Pancreas (tissue), 10 donors: ENCODE data around the gene GRIA4. TPM values are rescaled to one million over a fixed set of nuclear protein-coding genes. Genes with fewer than 3 reads are reported as not detected.

Source experiments
- ATAC-seq, 4 donors: fragments of 200-7000 bp; cut with Tn5 transposase; one replicate each; pipeline versions ENCODE4 v1.8.0 to v1.9.1; 2020; ENCODE audit warnings: mild to moderate bottlenecking in 4 of 4, moderate library complexity in 4 of 4
- DNase-seq, 6 donors: peaks; one replicate each; pipeline ENCODE4 v3.0.0-alpha.2; 2020
- FAIRE-seq: peaks from 2 replicates; lab custom pipeline; 2012; peaks lifted over from hg19 to GRCh38; lab: Jason Lieb, UNC
- H3K27ac ChIP-seq, 4 donors: fragments of 200-600 bp; sonication (generic); 1 replicate in 3 of 4; 2 replicates in 1 of 4; pipeline versions ENCODE4 v1.5.0 to v1.8.0; 2020
- H3K27me3 ChIP-seq, 4 donors: fragments of 200-600 bp; one replicate each; pipeline ENCODE4 v1.8.0; 2021
- H3K36me3 ChIP-seq, 3 donors: fragments of 200-600 bp; sonication (generic) in 1 of 3; one replicate each; pipeline versions ENCODE4 v1.5.0 to v1.8.0; 2020 to 2021
- H3K4me1 ChIP-seq, 3 donors: fragments of 200-600 bp; one replicate each; pipeline ENCODE4 v1.8.0; 2021
- H3K4me3 ChIP-seq, 4 donors: fragments of 200-600 bp; sonication (generic) in 2 of 4; one replicate each; pipeline versions ENCODE4 v1.5.0 to v1.8.0; 2020 to 2021
- H3K9me3 ChIP-seq, 4 donors: fragments of 200-600 bp; one replicate each; pipeline ENCODE4 v1.8.0; 2021
- CTCF ChIP-seq, 4 donors: fragments of 200-600 bp; sonication (generic) in 3 of 4; IDR thresholded peaks; one replicate each; pipeline versions ENCODE4 v1.5.0 to v1.8.0; 2021; ENCODE audit warnings: antibody characterized with exemption in 4 of 4
- WGBS, 2 donors: extraction: QIAGEN DNeasy Blood & Tissue Kit; methylation state at CpG; one replicate each; pipeline ENCODE4 v1.1.7; 2013; 5-methylcytosine and 5-hydroxymethylcytosine counted together
- intact Hi-C, 3 donors: fragments of 100-400 bp; cut with DNase I; formaldehyde crosslinking; loops; one replicate each; pipeline versions ENCODE4 v1.11.1 to v1.14.2; 2022
- polyA plus RNA-seq, 2 donors: library from polyadenylated mRNA; stranded (reverse); fragments of 200-250 nt; gene quantifications; one replicate each; pipeline ENCODE4 v1.2.3, GENCODE V29; 2013
- total RNA-seq, 6 donors: library from RNA; stranded (reverse); fragmentation: NEBNext Ultra II Directional in 4 of 6; extraction: Animal tissue kit (Norgen Biotek cat#: 25700) in 4 of 6; gene quantifications; one replicate each; pipeline versions ENCODE4 v1.2.1 to v1.2.4, GENCODE V29; 2021 to 2023
- donor health status: healthy with polysubstance abuse.
- donor health status: DM: no; HTN: no; CAD: no; lungs with moderate emphysema.
- donor health status: DM: no; HTN: no; CAD: no.
- donor health status: control.
- donor health status: control.
- donor health status: Bipolar disorder and iron deficiency.
- donor health status: DM: yes; HTN: yes; CAD: no.
- donor health status: DM: no; HTN: no; CAD: no.
- donor health status: DM: no; HTN: no; CAD: no.
- donor health status: DM: yes; HTN: yes; CAD: no.

Gene GRIA4
- total and polyA plus RNA-seq, 8 donors, result 0.22 to 2.4 (median 1.2) TPM

- no peak for DNase-seq
- no peak for ATAC-seq
- H3K4me1 ChIP-seq, result no peaks in the 10 kb centered on the region
- H3K9me3 ChIP-seq, result peaks cover 0 to 3% (median 0%) of the 10 kb centered on the region in 4 donors
- no peak overlapping the region for H3K27ac ChIP-seq
- FAIRE-seq, result no peak
- H3K4me3 ChIP-seq, result no peak overlapping the region
- no peaks in the 10 kb centered on the region for H3K36me3 ChIP-seq
- 65 to 72% methylated on average over 4 of the region's 4 CpGs for WGBS, 2 donors
- no peaks in the 10 kb centered on the region for H3K27me3 ChIP-seq
- intact Hi-C loops, result no loop called here
- TF ChIP-seq CTCF (IDR thresholded peaks at IDR 0.05), result no peak
These were observed 38.9 kb downstream of the GRIA4 start for GRCh38 chr11:105648762-105649161.

GRCh38 chr11:105665281-105665680 is 55.4 kb downstream of the GRIA4 start:
- no peak for TF ChIP-seq CTCF (IDR thresholded peaks at IDR 0.05)
- intact Hi-C loops, result no loop called here
- H3K27ac ChIP-seq, result no peak overlapping the region

GRCh38 chr11:105667441-105667840 is 57.6 kb downstream of the GRIA4 start:
- DNase-seq, result no peak
- H3K27me3 ChIP-seq, result no peaks in the 10 kb centered on the region
- no peak for ATAC-seq
- no peak overlapping the region for H3K4me3 ChIP-seq
- WGBS, 2 donors, result 50 to 68% methylated on average over 1 of the region's 1 CpG
- no peak for TF ChIP-seq CTCF (IDR thresholded peaks at IDR 0.05)
- no peaks in the 10 kb centered on the region for H3K9me3 ChIP-seq
- H3K27ac ChIP-seq, result no peak overlapping the region
- H3K36me3 ChIP-seq, result no peaks in the 10 kb centered on the region
- intact Hi-C loops, result no loop called here
- H3K4me1 ChIP-seq, result no peaks in the 10 kb centered on the region
- FAIRE-seq, result no peak

More at GRCh38 chr11:105665281-105665680, 55.4 kb downstream of the GRIA4 start:
- no peak for DNase-seq
- no peaks in the 10 kb centered on the region for H3K27me3 ChIP-seq
- FAIRE-seq, result no peak
- no peak for ATAC-seq
- no peaks in the 10 kb centered on the region for H3K9me3 ChIP-seq
- no peaks in the 10 kb centered on the region for H3K36me3 ChIP-seq
- WGBS, 2 donors, result 65 to 74% methylated on average over 4 of the region's 4 CpGs
- no peaks in the 10 kb centered on the region for H3K4me1 ChIP-seq
- H3K4me3 ChIP-seq, result no peak overlapping the region

GRCh38 chr11:105670811-105671210 is 60.9 kb downstream of the GRIA4 start:
- Histone ChIP-seq H3K27me3 (no peaks in the 10 kb centered on the region), H3K9me3 (no peaks in the 10 kb centered on the region), H3K36me3 (no peaks in the 10 kb centered on the region), H3K4me3 (no peak overlapping the region), H3K27ac (no peak overlapping the region), H3K4me1 (no peaks in the 10 kb centered on the region)
- intact Hi-C loops, result no loop called here
- TF ChIP-seq CTCF (IDR thresholded peaks at IDR 0.05), result no peak
- FAIRE-seq (no peak), ATAC-seq (no peak), DNase-seq (no peak)

GRCh38 chr11:105673089-105673488 is 63.2 kb downstream of the GRIA4 start:
- FAIRE-seq (no peak), ATAC-seq (peak in 2 of 4 donors; percentile 42 to 48), DNase-seq (peak in 3 of 6 donors; percentile 3 to 37 (median 30))
- intact Hi-C loops, result no loop called here
- TF ChIP-seq CTCF (IDR thresholded peaks at IDR 0.05), result no peak
- H3K27me3 ChIP-seq, result no peaks in the 10 kb centered on the region
- H3K4me3 ChIP-seq, result no peak overlapping the region
- H3K27ac ChIP-seq, result no peak overlapping the region
- H3K9me3 ChIP-seq, result no peaks in the 10 kb centered on the region
- no peaks in the 10 kb centered on the region for H3K36me3 ChIP-seq
- H3K4me1 ChIP-seq, result no peaks in the 10 kb centered on the region
- WGBS, 2 donors, result 12 to 16% methylated on average over 3 of the region's 3 CpGs
